Measurements from ENCODE around the gene FAM117A.

FAM117A gene

DNA sequence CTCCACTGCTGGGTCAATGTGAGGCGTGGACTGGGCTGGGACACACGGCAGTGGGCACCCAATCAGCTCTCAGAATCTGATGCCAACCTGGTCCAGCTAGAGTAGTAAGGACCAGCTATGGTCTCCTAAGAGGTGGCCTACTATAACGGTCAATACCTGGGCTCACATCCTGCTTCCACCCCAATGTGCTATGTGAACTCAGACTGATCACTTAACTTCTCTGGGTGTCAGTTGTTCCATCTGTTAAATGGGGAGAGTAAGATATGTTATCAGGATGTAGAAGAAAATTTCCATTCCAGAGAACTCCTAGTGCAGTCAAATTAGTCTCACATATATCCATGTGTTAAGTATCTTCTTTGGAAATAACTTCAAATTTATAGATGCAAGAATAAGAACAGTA is 14.2 kb downstream of the FAM117A start:
- 0 out of 2 replicates have a peak, but pooled peaks cover 9% of the 10 kb centered on the region for H3K4me1 ChIP-seq (ENCODE audit: control insufficient read depth, insufficient read depth, low read length)
- no peak overlapping the region for H3K9ac ChIP-seq (ENCODE audit: low read length)

DNA sequence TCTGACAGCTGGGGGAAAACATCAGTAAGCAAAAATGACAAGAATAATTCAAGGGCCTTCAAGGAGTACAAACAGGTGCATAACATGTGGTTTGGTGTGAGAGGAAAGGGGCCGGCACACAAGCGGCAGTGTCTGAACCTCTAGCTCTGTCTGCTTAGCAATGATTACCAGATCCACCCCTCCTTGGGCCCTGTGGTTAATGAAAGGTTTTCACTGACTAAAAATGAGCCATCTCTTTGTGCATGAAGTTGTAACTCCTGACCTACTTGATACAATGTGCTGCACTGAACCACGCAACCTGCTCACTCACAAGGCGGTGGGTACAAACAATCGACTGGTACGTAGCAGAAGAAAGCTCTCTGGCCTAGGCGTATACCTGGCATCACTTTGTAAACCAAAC is 15.1 kb downstream of the FAM117A start:
- H3K4me1 ChIP-seq (ENCODE audit: control insufficient read depth, insufficient read depth, low read length): 0 out of 2 replicates have a peak, but pooled peaks cover 9% of the 10 kb centered on the region
- no peaks in the 10 kb centered on the region for H3K36me3 ChIP-seq (ENCODE audit: control insufficient read depth, insufficient read depth, low read length)
- no peak overlapping the region for H3K9ac ChIP-seq (ENCODE audit: low read length)
- no peak overlapping the region for H3K27ac ChIP-seq (ENCODE audit: low read depth, low read length)
- no peaks in the 10 kb centered on the region for H3K9me3 ChIP-seq (ENCODE audit: control insufficient read depth, insufficient read depth, low read depth, low read length)
- H3K27me3 ChIP-seq (ENCODE audit: control insufficient read depth, insufficient read depth, low read length): no peaks in the 10 kb centered on the region
- H3K4me3 ChIP-seq (ENCODE audit: low read depth, low read length): no peak overlapping the region

More for the DNA sequence above, 14.2 kb downstream of the FAM117A start:
- Histone ChIP-seq H3K27ac (ENCODE audit: low read depth, low read length) (no peak overlapping the region), H3K9me3 (ENCODE audit: control insufficient read depth, insufficient read depth, low read depth, low read length) (no peaks in the 10 kb centered on the region), H3K27me3 (ENCODE audit: control insufficient read depth, insufficient read depth, low read length) (no peaks in the 10 kb centered on the region), H3K4me3 (ENCODE audit: low read depth, low read length) (no peak overlapping the region), H3K36me3 (ENCODE audit: control insufficient read depth, insufficient read depth, low read length) (no peaks in the 10 kb centered on the region)

DNA sequence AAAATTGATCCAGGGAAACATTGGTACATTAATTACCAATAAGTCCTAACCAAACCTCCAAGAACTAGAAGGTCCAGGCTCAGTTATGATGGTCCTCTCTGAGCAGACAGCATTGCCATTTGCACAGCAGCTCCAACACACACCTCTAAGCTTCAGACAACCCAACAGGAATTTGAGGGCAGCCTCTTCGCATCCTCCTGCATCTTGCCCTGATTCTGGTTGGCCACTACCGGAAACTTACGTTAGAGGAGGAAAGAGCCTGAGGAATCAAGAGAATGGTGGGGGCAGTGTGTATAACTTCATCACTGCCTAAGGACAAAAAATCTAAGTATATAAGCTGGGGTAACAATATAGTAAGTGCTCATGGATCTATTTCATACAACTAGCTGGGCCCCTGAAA is 15.7 kb downstream of the FAM117A start:
- Histone ChIP-seq H3K9ac (ENCODE audit: low read length) (no peak overlapping the region), H3K27ac (ENCODE audit: low read depth, low read length) (no peak overlapping the region), H3K36me3 (ENCODE audit: control insufficient read depth, insufficient read depth, low read length) (no peaks in the 10 kb centered on the region), H3K4me1 (ENCODE audit: control insufficient read depth, insufficient read depth, low read length) (0 out of 2 replicates have a peak, but pooled peaks cover 9% of the 10 kb centered on the region), H3K4me3 (ENCODE audit: low read depth, low read length) (no peak overlapping the region), H3K9me3 (ENCODE audit: control insufficient read depth, insufficient read depth, low read depth, low read length) (no peaks in the 10 kb centered on the region), H3K27me3 (ENCODE audit: control insufficient read depth, insufficient read depth, low read length) (no peaks in the 10 kb centered on the region)

DNA sequence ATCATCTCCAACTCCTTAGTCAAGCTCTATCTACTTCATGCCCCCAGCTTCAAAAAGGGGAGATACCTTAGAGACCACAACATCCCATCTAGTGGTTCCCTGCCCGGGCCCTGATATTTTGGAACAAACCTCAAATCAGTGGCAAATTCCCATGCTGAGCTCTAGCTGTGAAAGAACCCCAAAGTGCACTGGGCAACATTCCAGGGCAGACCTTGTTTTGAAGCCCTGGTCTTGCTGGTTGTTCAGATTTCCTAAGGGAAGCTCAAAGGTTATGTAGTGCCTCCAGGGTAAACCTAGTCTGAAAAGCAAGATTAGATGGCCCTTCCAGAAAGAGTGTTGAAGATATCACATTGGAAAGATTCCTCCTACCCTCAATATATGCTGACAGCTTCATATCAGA is 16.3 kb downstream of the FAM117A start:
- H3K4me1 ChIP-seq (ENCODE audit: control insufficient read depth, insufficient read depth, low read length): 0 out of 2 replicates have a peak, but pooled peaks cover 9% of the 10 kb centered on the region
- H3K27me3 ChIP-seq (ENCODE audit: control insufficient read depth, insufficient read depth, low read length): no peaks in the 10 kb centered on the region
- no peak overlapping the region for H3K27ac ChIP-seq (ENCODE audit: low read depth, low read length)
- H3K4me3 ChIP-seq (ENCODE audit: low read depth, low read length): no peak overlapping the region
- H3K36me3 ChIP-seq (ENCODE audit: control insufficient read depth, insufficient read depth, low read length): no peaks in the 10 kb centered on the region
- no peak overlapping the region for H3K9ac ChIP-seq (ENCODE audit: low read length)
- H3K9me3 ChIP-seq (ENCODE audit: control insufficient read depth, insufficient read depth, low read depth, low read length): no peaks in the 10 kb centered on the region

DNA sequence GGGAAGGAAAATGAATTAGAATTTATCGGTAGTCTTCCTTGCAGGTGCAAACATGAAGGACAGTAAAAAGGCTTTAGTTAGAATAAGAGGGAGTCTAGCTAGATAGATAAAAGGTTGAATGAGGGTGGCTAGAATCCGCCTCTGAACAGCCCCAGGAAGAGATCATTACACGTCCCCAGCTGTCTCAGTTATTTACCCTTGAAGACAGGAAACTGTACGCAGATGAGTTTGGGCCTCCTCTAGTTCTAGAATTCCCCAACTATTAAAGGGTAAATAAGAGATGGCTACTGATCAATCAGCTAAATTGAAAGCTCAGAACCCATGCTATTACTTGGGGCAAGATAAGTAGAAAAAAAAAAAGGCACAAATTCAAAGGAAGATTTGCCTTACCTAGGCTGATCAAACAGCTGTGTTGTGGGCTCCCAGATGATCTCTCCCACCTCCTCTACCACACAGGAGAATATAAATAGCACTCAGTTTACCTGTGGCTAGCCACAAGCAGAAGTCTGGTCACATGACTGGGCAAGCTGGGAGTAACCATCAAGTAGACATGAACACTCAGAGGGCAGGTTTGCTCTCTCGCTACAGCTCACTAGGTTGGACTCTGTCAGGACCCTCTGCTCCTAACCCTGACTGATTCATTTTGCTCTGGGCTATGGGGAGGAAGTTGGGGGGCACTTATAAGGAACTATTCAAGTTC is 17.0 kb downstream of the FAM117A start:
- Histone ChIP-seq H3K36me3 (ENCODE audit: control insufficient read depth, insufficient read depth, low read length) (no peaks in the 10 kb centered on the region), H3K4me1 (ENCODE audit: control insufficient read depth, insufficient read depth, low read length) (0 out of 2 replicates have a peak, but pooled peaks cover 4% of the 10 kb centered on the region), H3K27ac (ENCODE audit: low read depth, low read length) (no peak overlapping the region), H3K9me3 (ENCODE audit: control insufficient read depth, insufficient read depth, low read depth, low read length) (no peaks in the 10 kb centered on the region), H3K4me3 (ENCODE audit: low read depth, low read length) (no peak overlapping the region), H3K27me3 (ENCODE audit: control insufficient read depth, insufficient read depth, low read length) (no peaks in the 10 kb centered on the region), H3K9ac (ENCODE audit: low read length) (peak overlapping the region; percentile 4)

DNA sequence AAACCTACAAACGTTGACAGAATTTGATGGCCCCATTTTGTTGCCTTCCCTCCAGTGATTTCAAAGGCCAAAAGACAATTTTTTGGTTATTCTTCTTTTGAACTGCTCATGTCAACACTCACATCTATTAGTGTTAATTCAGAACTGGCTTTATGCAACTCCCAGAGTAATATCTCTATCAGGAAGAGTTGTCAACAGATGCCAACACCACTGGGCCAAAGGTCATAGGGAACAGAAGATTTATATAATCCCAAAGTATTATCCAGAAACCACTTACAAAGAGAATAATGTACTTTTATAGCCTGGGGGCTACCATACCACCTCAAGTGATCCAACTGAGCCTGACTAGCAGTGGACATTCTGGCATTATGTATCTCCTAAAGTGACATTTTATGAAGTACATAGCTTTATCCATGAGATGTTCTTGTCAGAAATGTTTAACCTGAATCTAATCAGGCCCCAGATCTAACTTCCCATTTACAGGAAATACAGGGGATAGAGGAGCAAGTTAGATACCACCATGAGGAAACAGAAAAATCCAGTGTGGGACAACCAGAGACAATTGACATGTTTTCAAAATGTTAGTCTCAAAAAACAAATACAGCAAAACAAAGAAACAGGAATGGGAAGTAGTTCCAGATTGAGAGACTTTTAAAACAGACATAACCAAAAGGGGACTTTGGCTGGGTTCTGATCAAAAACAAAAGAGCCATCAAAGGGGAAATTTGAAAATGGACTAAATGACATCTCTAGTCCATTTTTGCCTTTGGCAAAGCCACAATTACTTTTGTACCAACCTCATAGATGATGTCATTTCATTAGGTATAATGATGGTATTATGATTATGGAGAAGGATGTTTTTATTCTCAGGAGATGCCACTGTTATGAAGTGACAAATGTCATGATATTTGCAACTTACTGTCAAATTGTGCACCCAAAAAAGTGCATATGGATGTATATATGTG is 18.5 kb downstream of the FAM117A start:
- H3K4me1 ChIP-seq (ENCODE audit: control insufficient read depth, insufficient read depth, low read length): 0 out of 2 replicates have a peak, but pooled peaks cover 4% of the 10 kb centered on the region

DNA sequence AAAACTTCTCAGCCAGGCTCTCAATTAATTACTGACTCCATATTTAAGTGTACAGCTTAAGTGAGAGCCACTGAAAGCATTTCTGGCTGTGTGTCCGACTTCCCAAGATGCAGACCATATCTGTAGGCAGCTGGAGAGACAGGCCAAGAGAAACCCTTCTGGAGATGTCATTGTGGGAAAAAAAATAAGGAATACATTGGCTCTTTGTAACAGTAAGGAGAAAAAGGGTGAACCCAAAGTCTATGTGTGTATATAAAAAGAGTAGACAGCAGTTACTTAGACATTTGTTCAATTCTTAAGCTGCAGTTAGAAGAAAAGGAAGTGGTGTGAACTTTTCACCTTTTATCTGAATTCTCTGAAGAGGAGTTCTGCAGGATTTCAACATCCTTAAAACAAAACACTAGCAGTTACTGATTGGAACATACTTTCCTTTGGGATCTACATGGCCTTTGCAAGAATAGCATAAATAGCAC is 21.7 kb downstream of the FAM117A start:
- Histone ChIP-seq H3K27me3 (ENCODE audit: control insufficient read depth, insufficient read depth, low read length) (no peaks in the 10 kb centered on the region), H3K9ac (ENCODE audit: low read length) (no peak overlapping the region), H3K36me3 (ENCODE audit: control insufficient read depth, insufficient read depth, low read length) (no peaks in the 10 kb centered on the region), H3K27ac (ENCODE audit: low read depth, low read length) (no peak overlapping the region), H3K4me1 (ENCODE audit: control insufficient read depth, insufficient read depth, low read length) (0 out of 2 replicates have a peak, but pooled peaks cover 4% of the 10 kb centered on the region), H3K9me3 (ENCODE audit: control insufficient read depth, insufficient read depth, low read depth, low read length) (no peaks in the 10 kb centered on the region), H3K4me3 (ENCODE audit: low read depth, low read length) (no peak overlapping the region)

More for the DNA sequence above, 18.5 kb downstream of the FAM117A start:
- Histone ChIP-seq H3K9ac (ENCODE audit: low read length) (no peak overlapping the region), H3K27ac (ENCODE audit: low read depth, low read length) (no peak overlapping the region), H3K9me3 (ENCODE audit: control insufficient read depth, insufficient read depth, low read depth, low read length) (no peaks in the 10 kb centered on the region), H3K36me3 (ENCODE audit: control insufficient read depth, insufficient read depth, low read length) (no peaks in the 10 kb centered on the region), H3K4me3 (ENCODE audit: low read depth, low read length) (no peak overlapping the region), H3K27me3 (ENCODE audit: control insufficient read depth, insufficient read depth, low read length) (no peaks in the 10 kb centered on the region)

DNA sequence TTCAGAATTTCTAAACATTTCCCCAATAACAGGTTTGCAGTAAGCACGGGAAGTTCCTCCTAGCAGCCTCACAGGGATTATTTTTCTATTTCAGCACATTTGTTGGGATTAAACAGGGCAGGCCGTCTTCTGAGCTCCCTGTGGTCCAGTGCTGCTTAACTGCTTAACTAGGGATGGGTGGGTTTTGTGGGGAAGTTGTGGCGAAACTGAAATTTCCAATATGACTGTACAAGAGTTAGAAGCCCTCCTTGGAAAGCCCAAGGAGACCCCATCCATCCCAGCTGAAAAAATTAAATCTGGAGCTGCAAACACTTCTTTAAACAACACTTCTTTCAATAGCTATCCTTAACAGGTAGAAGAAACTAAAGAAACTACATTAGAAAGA is 22.2 kb downstream of the FAM117A start:
- Histone ChIP-seq H3K4me3 (ENCODE audit: low read depth, low read length) (no peak overlapping the region), H3K4me1 (ENCODE audit: control insufficient read depth, insufficient read depth, low read length) (no peaks in the 10 kb centered on the region), H3K27ac (ENCODE audit: low read depth, low read length) (no peak overlapping the region), H3K27me3 (ENCODE audit: control insufficient read depth, insufficient read depth, low read length) (no peaks in the 10 kb centered on the region), H3K9me3 (ENCODE audit: control insufficient read depth, insufficient read depth, low read depth, low read length) (no peaks in the 10 kb centered on the region), H3K9ac (ENCODE audit: low read length) (no peak overlapping the region), H3K36me3 (ENCODE audit: control insufficient read depth, insufficient read depth, low read length) (no peaks in the 10 kb centered on the region)

DNA sequence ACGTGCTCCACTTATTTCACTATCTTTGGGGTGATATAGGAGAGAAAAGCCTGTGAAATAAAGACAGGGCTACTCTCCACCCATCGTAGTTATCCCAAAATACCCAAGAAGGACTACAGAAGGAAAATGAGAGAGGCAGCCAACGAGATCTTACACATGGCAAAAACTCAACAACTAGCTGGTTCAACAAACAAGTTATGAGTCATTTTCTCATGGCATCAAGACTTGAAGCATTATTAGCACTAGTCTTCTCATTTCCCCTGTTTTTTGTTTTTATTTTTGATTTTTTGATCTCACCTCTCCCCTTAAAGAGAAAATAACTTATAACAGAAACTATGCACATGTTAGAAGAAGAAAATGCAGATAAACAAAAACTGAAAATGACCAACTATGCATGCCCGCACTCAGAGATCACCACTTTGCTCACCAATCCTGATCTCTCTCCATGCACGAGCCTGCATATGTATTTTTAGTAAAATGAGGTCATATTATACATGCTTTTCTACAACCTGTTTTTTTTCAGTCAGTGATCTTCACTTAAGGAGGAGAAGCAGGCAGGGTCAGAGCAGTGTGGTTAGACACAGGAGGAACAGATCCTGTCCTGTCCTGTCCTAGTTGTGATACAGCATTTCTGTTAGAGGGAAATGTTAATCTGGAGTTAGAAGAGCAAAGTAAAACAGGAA is 22.8 kb downstream of the FAM117A start:
- Histone ChIP-seq H3K9ac (ENCODE audit: low read length) (no peak overlapping the region), H3K9me3 (ENCODE audit: control insufficient read depth, insufficient read depth, low read depth, low read length) (no peaks in the 10 kb centered on the region), H3K4me3 (ENCODE audit: low read depth, low read length) (no peak overlapping the region), H3K4me1 (ENCODE audit: control insufficient read depth, insufficient read depth, low read length) (no peaks in the 10 kb centered on the region), H3K27me3 (ENCODE audit: control insufficient read depth, insufficient read depth, low read length) (no peaks in the 10 kb centered on the region), H3K36me3 (ENCODE audit: control insufficient read depth, insufficient read depth, low read length) (no peaks in the 10 kb centered on the region), H3K27ac (ENCODE audit: low read depth, low read length) (no peak overlapping the region)

DNA sequence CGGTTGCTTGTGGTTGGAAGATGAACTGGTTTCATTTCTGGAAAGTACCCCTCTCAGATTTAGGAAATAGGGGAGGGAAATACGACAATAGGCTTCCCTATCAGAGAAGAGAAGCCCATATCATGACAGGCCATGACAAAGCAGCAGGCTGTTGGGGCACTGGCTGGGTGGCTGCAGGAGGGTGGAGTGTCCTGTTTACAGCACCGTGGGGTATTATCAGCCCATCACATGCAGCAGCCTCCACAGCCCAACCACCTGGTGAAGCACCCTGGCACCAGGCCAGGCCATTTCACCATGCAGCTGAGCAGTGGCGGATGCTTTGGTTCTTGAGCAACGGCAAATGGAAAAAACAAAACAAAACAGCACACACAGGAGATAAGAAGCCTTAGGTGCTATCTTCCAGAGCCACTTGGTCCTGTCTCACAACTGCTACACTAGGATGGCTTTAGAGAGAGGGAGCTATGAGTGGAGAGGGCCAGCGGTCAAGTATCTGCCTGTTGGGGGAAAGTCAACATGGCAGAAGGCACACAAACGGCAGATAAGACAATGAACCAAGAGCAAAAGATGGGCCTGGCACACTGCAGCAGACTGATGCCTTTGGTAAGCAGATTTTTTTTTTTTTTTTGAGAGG is 24.2 kb downstream of the FAM117A start:
- Histone ChIP-seq H3K9ac (ENCODE audit: low read length) (no peak overlapping the region), H3K36me3 (ENCODE audit: control insufficient read depth, insufficient read depth, low read length) (no peaks in the 10 kb centered on the region), H3K27me3 (ENCODE audit: control insufficient read depth, insufficient read depth, low read length) (no peaks in the 10 kb centered on the region), H3K27ac (ENCODE audit: low read depth, low read length) (no peak overlapping the region), H3K4me3 (ENCODE audit: low read depth, low read length) (no peak overlapping the region), H3K4me1 (ENCODE audit: control insufficient read depth, insufficient read depth, low read length) (no peaks in the 10 kb centered on the region), H3K9me3 (ENCODE audit: control insufficient read depth, insufficient read depth, low read depth, low read length) (no peaks in the 10 kb centered on the region)
